SH-SY5Y (cell line): ENCODE data around the gene MRPL4.

Experiments
- GATA2 ChIP-seq: IDR thresholded peaks from 2 replicates; pipeline ENCODE4 v1.6.1; 2011; ENCODE audit warnings: mild to moderate bottlenecking, low read depth, low read length
- GATA3 ChIP-seq: IDR thresholded peaks from 2 replicates; pipeline ENCODE4 v1.6.1; 2011; ENCODE audit warnings: low read depth, mild to moderate bottlenecking, low read length, moderate library complexity

DNA sequence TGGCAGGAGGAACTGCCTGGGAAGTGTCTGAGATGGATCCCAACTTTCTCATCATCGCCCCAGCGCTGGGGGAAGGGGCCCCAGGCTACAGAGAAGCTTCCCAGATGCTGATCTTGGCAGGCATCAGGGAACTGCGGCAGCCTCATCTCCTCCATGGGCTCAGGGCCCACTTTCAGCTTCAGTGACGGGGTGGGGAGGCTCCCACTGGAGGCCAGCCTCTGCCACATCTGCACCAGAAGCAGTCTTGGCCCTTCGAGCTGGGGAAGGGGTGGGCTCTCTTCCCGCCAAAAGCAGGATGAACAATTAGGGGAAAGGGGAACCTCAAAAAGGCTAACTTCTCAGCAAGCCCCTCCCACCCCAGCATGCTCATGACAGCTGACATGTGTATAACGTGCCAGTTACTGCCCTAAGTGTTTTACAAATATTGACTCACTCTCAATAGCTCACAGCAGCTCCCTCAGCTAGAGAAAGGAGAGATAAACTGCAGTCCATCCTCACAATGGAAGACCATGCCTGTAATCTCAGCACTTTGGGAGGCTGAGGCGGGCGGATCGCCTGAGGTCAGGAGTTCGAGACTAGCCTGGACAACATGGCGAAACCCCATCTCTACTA, 13.7 kb upstream of the MRPL4 start:
- TF ChIP-seq GATA3 (no peak), GATA2 (no peak)
